WI38 (cell line): ENCODE data around the gene COX4I1.
"Not testable (repeated sequence)": the region's sequence is repeated elsewhere in the genome, so short reads cannot be mapped to it uniquely, and the experiment has no call there.

ENCODE experiments used
- H3K4me3 ChIP-seq: 2 replicates; pipeline ENCODE4 v1.5.1; 2011; ENCODE audit warnings: low read depth, mild to moderate bottlenecking, control low read depth, low read length
- TF ChIP-seq, protein P1 (sequence below): IDR thresholded peaks from 2 replicates; pipeline ENCODE4 v1.5.1; 2012; ENCODE audit warnings: low read depth, mild to moderate bottlenecking, control low read depth, low read length

COX4I1 gene

DNA sequence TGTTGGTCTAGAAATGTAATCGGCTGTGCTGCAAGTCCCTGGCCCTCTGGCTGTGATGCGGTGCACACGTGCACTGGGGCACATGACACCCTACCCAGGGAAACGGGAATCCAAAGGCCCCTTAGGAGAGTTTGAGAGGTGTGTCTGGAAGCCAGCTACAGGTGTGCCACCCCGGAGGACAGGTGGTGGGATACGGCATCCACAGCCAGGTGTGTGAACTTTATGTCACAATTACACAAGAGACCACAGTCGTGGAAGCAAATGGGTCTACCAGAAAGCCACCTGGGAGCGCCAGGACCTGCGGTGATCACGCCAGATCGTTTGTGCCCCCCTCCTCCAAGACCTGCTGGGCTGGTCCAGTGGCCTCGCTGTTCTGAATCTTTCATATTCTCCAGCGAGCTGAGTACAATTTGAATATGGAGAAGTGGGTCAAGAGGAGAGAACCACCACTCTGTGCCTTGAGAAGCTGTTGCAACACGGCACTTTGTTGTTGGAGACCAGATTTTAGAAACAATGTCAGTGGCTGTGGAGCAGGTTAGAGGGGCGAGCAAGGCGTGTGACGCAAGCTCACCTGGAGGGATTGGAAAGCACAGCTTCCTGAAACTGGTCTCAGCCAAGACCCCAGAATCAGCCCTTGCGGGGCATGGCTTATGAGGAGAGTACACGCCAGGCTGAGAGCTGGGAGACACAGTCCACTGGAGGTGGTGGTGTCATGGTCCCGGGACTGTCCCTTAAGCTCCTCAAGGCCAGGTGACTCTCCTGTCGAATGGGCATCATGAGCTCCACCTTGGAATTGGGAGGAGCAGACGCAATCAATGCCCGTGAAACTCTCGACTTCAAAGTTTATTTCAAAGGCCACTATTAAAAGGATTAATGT lies 37.4 kb downstream of the COX4I1 start:
- H3K4me3 ChIP-seq, result no peak overlapping the region
- TF ChIP-seq, protein P1, sequence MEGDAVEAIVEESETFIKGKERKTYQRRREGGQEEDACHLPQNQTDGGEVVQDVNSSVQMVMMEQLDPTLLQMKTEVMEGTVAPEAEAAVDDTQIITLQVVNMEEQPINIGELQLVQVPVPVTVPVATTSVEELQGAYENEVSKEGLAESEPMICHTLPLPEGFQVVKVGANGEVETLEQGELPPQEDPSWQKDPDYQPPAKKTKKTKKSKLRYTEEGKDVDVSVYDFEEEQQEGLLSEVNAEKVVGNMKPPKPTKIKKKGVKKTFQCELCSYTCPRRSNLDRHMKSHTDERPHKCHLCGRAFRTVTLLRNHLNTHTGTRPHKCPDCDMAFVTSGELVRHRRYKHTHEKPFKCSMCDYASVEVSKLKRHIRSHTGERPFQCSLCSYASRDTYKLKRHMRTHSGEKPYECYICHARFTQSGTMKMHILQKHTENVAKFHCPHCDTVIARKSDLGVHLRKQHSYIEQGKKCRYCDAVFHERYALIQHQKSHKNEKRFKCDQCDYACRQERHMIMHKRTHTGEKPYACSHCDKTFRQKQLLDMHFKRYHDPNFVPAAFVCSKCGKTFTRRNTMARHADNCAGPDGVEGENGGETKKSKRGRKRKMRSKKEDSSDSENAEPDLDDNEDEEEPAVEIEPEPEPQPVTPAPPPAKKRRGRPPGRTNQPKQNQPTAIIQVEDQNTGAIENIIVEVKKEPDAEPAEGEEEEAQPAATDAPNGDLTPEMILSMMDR, result no peak

DNA sequence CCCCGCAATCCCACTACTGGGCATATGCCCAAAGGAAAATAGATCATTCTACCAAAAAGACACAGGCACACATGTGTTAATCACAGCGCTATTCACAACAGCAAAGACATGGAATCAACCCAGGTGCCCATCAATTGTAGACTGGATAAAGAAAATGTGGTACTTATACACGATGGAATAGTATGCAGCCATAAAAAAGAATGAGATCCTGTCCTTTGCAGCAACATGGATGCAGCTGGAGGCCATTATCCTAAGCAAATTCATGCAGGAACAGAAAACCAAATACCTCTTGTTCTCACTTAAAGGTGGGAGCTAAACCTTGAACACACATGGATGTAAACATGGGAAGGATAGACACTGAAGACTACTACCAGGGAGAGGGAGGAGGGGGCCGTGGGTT lies 38.2 kb downstream of the COX4I1 start:
- not testable (repeated sequence) for H3K4me3 ChIP-seq

DNA sequence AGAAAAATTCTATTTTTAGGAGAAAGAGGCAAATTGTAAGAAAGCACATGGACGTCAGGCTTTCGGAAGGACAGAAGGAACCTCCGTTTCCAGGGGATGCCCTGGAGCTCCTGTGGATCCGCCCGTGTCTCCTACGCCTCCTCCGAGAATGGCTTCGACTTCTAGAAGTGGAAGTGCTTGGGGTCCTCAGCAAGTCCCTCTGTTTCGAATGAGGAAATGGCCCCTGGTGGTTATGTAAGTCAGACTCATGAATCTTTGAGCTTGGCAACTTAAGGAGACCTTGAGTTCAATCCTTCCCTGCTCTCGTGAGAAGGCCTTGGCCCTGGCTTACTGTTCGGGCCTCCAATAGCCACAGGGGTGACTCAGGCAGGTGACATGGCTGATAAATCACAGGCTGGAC lies 38.9 kb downstream of the COX4I1 start:
- no peak overlapping the region for H3K4me3 ChIP-seq

DNA sequence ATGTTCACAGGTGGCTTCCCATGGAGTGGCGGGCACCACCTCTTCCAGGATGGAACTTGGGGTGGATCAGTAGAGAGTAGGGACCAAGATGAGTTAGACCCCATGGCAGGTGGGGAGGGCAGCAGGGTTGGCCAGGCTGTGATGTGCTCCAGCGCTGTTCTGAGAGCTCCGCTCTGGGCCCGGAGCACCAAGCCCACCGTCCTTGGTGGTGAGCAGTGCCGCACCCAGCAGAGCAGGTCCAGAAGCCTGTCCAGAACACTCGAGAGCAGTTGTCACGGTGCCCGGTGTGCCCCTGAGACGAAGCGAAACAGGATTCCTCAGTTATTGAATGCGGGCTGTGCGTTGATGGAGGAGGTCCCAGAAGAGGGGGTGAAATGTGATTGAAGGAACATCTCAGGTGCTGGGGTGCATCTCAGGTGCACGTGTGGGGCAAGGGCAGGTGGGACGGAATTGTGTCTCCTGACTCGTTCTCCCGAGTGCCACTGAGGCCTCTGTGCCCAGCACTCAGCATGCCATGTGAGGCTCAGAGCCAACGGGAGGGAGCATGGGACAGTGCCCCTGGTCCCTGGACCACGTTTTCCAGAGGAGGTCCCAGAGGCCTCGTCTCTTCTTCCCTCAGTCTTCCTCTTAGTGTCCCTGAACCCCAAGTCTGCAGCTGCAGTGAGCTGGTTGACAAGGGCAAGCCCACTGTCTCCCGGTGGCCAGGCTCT lies 39.5 kb downstream of the COX4I1 start:
- H3K4me3 ChIP-seq, result no peak overlapping the region
- TF ChIP-seq, protein P1, result no peak

More for the DNA sequence above, 38.9 kb downstream of the COX4I1 start:
- TF ChIP-seq, protein P1, result no peak

DNA sequence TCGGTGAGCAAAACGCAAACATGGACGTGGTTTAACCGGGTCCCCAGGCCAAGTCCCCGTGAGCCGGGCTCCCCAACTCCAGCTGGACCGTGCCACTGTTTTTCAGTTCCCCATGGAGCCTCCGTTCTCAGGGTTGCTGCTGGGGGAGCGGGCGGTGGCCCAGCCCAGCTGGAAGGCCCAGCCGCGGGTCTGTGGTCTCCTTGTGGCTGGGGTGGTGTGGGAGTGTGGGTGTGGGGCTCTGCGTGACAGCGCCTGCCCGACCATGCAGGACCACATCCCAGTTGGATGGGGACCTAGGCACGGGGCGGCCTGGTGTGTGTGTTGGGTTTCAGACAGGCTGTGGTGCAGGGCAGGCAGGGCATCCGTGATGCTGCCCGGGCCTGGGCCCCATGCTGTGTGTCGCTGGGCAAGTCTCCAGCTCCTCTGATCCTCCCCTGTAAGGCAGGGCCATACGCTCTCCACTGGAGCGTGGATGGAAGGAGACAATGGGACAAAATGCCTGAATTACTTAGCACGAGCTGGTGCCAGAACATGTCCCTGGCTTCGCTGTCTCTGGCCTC lies 40.3 kb downstream of the COX4I1 start:
- TF ChIP-seq, protein P1, result no peak

DNA sequence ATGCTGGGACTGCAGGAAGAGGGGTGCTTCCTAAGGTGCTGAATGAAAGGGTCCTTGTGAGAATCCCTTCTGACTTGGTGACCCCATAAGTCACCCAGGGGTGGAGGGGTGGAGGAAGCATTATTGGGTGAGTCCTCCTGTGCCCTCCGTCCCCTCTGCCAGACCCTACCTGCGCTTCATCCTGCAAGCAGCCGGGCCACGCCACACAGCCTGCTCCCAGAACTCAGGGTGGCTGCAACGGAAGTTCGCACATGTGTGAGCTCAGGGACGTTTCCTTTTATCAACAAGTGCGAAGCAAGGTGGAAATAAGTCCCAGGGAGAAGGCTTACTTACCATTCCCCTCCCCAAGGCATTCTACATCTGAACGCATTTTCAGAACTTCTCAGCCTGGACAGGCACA lies 40.9 kb downstream of the COX4I1 start:
- H3K4me3 ChIP-seq, result no peak overlapping the region
- TF ChIP-seq, protein P1, result no peak

More for the DNA sequence above, 40.3 kb downstream of the COX4I1 start:
- H3K4me3 ChIP-seq, result no peak overlapping the region

DNA sequence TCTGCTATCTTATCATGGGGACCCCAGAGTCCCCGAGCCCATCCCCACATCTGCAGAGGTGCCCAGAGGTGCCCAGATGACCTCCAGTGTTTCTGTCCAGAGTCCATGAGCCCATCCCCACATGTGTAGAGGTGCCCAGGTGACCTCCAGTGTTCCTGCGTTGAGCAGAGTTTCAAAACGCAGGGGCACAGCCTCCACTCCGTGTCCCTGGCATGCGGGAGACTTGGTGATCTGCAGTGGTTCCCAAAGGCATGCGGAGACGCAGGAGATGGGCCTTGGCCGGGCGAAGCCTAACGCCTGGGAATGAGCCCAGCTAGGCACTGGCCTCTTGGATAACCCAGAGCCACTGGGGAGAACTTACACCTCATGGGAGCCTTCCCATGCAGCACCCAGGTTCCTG lies 41.3 kb downstream of the COX4I1 start:
- no peak overlapping the region for H3K4me3 ChIP-seq
- TF ChIP-seq, protein P1, result no peak
